ENCODE data around the gene LIMS4. TPM values are rescaled to one million over a fixed set of nuclear protein-coding genes. Genes with fewer than 3 reads are reported as not detected.
"Not testable (repeated sequence)": the region's sequence is repeated elsewhere in the genome, so short reads cannot be mapped to it uniquely, and the experiment has no call there.

LIMS4 gene
- polyA plus RNA-seq, 3 donors = 1.1 to 1.2 (median 1.2) TPM

GRCh38 chr2:110455080-110455670 lies 17.4 kb downstream of the LIMS4 start:
- not testable (repeated sequence) for DNase-seq

- not testable (repeated sequence) for DNase-seq
Measured at GRCh38 chr2:110450951-110451350, 21.7 kb downstream of the LIMS4 start.

DNA sequence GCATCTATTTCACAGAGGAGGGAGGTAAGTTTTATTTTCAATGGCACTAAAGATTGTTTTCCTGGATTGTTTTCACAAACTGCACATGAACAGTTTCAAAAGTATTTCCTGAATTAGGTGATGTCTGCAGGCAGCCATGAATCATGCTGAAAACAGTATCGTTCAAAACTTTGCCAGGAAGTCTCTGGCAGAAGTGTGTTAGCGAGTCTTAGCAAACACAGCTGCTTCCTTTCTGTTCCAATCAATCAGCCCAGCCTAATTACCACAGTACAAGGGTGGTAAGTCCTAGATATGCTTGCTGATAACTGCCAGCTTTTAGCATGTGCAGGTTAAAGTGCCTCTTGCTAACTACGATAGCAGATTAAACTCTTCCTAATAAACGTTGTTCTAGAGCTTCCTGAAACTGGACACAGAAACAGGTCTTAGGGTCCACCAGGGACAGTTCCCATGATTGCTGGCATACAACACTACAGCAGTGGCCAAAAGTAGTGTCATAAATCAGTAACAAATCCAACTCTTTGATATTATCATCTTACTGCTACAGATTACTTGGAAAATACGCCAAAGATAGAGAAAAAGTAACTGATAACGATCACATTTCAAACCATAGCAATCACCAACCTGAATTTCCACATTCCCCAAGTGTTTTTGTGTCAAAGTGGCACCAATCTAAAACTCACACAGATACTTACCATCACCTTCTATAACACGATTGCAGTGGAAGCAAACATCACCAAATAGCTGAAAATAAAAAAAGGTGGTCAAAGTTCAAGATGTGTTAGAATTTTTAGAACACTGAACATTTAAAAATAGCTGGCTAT lies 23.3 kb downstream of the LIMS4 start:
- DNase-seq = not testable (repeated sequence)

- DNase-seq = not testable (repeated sequence)
Measured at GRCh38 chr2:110446644-110447043, 26.0 kb downstream of the LIMS4 start.

DNA sequence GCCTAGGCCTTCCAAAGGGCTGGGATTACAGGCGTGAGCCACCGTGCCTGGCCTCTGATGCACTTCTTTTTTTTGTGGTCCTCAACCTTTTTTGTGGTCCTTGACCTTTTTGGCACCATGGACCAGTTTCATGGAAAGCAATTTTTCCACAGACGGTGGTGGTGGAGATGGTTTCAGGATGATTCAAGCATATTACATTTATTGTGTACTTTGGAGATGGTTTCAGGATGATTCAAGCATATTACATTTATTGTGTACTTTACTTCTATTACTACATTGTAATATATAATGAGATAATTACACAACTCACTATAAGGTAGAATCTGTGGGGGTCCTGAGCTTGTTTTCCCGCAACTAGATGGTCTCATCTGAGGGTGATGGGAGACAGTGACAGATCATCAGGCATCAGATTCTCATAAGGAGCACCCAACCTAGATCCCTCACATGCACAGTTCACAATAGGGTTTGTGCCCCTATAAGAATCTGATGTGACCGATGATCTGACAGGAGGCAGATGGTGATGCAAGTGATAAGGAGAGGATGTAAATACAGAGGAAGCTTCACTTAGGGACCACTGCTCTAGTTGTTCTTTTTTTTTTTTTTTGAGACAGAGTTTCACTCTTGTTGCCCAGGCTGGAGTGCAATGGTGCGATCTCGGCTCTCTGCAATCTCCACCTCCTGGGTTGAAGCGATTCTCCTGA lies 29.2 kb downstream of the LIMS4 start:
- not testable (repeated sequence) for DNase-seq

DNA sequence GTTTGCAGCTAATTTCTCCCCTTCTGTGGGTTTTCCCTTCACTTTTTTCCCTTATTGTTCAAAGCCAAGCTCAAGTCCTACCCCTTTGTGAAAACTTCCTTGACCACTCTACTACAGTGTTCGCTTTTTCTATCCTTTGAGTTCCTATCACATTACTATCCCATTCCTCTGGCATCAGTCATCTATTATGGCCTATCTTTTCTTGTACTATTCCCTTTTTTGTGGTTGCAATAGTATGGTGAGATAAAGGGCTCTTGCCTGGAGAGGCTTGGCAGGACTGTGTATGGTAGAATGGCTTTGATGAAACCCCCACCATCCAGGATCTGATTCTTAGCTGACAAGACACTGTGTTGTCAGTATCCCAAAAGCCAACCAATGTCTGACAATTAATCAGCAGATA lies 30.7 kb downstream of the LIMS4 start:
- not testable (repeated sequence) for DNase-seq

DNA sequence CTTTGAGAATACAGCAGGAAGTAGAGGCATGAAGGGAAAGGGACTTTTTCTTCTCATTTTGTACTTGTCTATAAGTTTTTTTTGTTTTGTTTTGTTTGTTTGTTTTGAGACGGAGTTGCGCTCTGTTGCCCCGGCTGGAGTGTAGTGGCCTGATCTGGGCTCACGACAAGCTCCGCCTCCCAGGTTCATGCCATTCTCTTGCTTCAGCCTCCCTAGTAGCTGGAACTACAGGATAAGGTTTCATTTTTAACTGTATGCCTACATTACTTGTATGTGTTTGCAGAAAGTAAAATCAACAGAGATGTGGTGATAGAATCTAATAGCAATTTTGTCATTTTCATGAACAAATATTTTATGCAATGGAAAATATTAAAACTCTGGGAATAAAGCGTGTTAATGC lies 38.1 kb downstream of the LIMS4 start:
- DNase-seq = not testable (repeated sequence)

DNA sequence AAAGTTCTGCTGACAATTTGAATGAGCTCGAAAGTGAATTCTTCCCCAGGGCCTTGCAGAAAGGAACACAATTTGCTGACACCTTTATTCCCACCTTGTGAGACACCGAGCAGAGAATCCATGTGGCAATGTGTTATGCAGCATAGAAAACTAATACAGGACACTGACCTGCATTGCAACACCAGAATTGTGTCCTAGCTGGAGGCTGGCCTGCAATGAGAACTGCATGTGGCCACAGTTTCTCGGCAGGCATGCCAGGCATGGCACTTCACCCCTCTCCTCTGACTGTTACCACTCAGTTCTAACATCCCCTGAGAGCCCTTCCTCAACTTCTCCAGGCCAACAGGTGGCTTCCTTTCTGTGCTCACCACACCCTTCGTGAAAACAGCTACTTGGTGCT lies 46.9 kb downstream of the LIMS4 start:
- DNase-seq = not testable (repeated sequence)

DNA sequence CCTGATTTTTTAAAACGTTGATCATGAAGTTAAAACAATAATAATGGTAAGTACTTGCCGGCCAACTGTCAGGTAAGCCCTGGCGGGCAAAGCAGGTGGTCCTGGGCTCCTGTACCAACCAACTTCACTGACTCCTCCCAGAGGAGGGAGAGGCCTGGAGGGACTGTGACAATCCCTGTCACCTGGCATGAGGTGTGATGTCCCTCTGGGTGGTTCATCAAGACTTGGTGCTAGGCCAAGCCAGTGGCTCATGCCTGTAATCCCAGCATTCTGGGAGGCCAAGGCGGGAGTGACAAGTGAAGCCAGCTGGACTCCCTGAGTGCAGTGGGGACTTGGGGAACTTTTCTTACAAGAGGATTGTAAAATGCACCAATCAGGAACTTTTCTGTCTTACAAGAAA lies 48.2 kb downstream of the LIMS4 start:
- DNase-seq = not testable (repeated sequence)

DNA sequence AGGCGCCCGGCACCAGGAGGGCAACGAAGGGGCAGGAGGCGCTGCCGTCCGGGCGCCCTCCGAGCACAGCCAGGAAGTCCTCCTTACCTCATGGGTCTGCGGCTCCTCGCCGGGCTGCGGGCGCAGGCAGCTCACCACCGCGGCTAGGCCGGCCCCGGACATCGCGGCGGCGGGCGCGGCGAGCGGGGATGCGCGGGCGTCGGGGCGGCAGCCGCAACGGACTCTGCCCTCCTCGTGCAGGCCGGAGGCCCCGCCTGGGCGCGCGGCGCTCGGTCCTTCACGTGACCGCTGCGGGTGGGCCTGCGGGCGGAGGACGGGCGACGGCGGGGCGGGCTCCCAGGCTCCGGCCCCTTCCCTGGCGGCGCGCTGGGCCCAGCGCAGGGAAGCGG lies 49.0 kb downstream of the LIMS4 start:
- DNase-seq = not testable (repeated sequence)

GRCh38 chr2:110422852-110423573 lies 49.6 kb downstream of the LIMS4 start:
- DNase-seq = not testable (repeated sequence)

- not testable (repeated sequence) for DNase-seq
Measured at GRCh38 chr2:110420641-110421354, 51.8 kb downstream of the LIMS4 start.

DNA sequence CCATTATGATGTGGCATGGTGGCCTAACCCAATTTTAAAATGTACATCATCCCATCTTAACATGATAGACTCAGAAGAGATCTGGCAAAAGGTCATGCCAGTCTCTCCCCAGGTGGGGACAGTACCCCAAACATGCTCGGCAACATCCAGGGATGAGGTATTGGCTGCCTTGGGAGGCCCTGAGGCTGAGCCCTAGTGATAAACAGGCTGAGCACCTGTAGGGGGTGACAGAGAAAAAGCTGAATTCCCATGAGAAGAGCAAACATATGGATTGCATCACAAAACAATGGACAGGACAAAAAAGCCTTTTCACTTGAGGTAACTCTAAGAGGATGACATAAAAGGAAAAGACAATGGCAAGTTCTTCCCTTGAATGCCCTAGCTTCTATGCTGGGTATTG lies 65.5 kb downstream of the LIMS4 start:
- DNase-seq = not testable (repeated sequence)

- not testable (repeated sequence) for DNase-seq
Measured at GRCh38 chr2:110404988-110405387, 67.6 kb downstream of the LIMS4 start.

GRCh38 chr2:110404246-110404645 lies 68.4 kb downstream of the LIMS4 start:
- not testable (repeated sequence) for DNase-seq

DNA sequence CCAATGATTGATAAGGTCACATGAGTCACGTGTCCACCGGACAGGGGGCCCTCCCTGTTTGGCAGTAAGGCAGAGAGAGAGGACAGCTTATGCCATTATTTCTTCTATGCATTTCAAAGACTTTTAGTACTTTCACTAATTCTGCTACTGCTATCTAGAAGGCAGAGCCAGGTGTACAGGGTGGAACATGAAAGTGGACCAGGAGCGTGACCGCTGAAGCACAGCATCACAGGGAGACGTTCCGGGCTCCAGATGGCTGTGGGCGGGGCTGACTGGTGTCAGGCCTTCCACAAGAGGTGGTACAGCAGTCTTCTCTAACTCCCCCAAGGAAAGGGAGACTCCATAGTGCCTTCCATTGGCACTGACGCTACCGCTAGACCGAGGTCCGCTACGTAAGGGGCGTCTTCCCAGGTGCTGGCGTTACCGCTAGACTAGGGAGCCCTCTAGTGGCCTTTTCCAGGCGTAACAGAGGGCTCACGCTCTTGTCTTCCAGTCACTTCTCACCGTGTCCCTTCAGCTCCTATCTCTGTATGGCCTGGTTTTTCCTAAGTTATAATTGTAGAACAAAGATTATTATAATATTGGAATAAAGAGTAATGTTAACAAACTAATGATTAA lies 71.5 kb downstream of the LIMS4 start:
- DNase-seq = not testable (repeated sequence)

GRCh38 chr2:110399378-110399777 lies 73.2 kb downstream of the LIMS4 start:
- not testable (repeated sequence) for DNase-seq

DNA sequence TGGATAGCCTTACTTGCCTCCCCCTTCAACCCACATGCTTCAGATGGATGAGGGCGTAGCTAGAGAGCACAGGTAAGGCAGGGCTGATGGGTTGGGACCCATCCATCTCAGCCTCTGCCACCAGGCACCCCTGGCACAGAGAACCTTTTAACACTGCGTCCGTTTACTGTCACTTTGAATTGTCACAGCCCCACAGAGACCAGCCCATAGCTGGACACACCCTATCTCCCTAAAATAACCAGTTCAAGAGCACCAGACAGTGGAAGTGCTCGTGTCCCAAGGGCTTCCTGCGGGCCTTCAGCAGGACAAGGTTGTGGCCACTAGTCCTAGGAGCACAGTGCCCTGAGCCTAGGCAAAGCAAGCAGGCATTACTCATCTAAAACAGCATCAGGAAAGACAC lies 76.6 kb downstream of the LIMS4 start:
- not testable (repeated sequence) for DNase-seq
